Panc1 (cell line): ENCODE results near the gene USP43. TPM values are rescaled to one million over a fixed set of nuclear protein-coding genes. Genes with fewer than 3 reads are reported as not detected.

ENCODE experiments used
- ATAC-seq: fragments of 200-7000 bp; cut with Tn5 transposase; 2 replicates; pipeline ENCODE4 v1.9.1; 2020; ENCODE audit warnings: mild to moderate bottlenecking, moderate library complexity
- BruUV-seq: library from RNA; stranded (reverse); fragments of 400-500 nt; replicated peaks from 2 replicates; lab custom pipeline; 2021; lab: Mats Ljungman, UMichigan
- CTCF ChIA-PET: fragments of 300-600 bp; sonication (Branson Sonifier 250); formaldehyde crosslinking; loops from one replicate; lab custom pipeline; 2022; ENCODE audit warnings: antibody characterized with exemption; lab: Charles Lee
- POLR2A ChIA-PET: fragments of 300-600 bp; sonication (Branson Sonifier 250); formaldehyde crosslinking; loops from one replicate; lab custom pipeline; 2022; ENCODE audit warnings: antibody characterized with exemption; lab: Charles Lee
- DNase-seq: peaks from one replicate; pipeline ENCODE4 v3.0.0-alpha.2; 2010; ENCODE audit warnings: low read depth, low spot score
- H3K27ac ChIP-seq: 2 replicates; pipeline ENCODE4 v1.5.1; 2011; ENCODE audit warnings: mild to moderate bottlenecking, low read length, inconsistent platforms
- H3K27me3 ChIP-seq: fragments of 200-500 bp; sonication (Bioruptor generic); 2 replicates; pipeline ENCODE4 v1.6.0; 2014; ENCODE audit warnings: low read length, inconsistent platforms; ENCODE audit not compliant: control insufficient read depth, insufficient read depth
- H3K36me3 ChIP-seq: fragments of 200-500 bp; sonication (Bioruptor generic); 2 replicates; pipeline ENCODE4 v1.5.1; 2014; ENCODE audit warnings: inconsistent platforms, mild to moderate bottlenecking, low read length, moderate library complexity; ENCODE audit not compliant: control insufficient read depth, insufficient read depth
- H3K4me1 ChIP-seq: 2 replicates; pipeline ENCODE4 v1.5.1; 2011; ENCODE audit warnings: inconsistent platforms, mild to moderate bottlenecking, low read length, moderate library complexity; ENCODE audit not compliant: control insufficient read depth, insufficient read depth
- H3K4me3 ChIP-seq, 2 experiments: 2 replicates each; pipeline ENCODE4 v1.5.1; 2011 to 2012; ENCODE audit warnings: low read depth in 2 of 2, low read length in 2 of 2, mild to moderate bottlenecking in 2 of 2, inconsistent platforms in 1 of 2, moderate library complexity in 1 of 2
- H3K9me3 ChIP-seq: fragments of 200-500 bp; sonication (Bioruptor generic); 2 replicates; pipeline ENCODE4 v1.5.1; 2014; ENCODE audit warnings: low read depth, mild to moderate bottlenecking, inconsistent platforms, low read length, moderate library complexity; ENCODE audit not compliant: control insufficient read depth, insufficient read depth
- POLR2AphosphoS5 ChIP-seq: IDR thresholded peaks from 2 replicates; pipeline ENCODE4 v1.6.1; 2012; ENCODE audit warnings: mild to moderate bottlenecking, low read depth, low read length, moderate library complexity
- SIN3A ChIP-seq: IDR thresholded peaks from 2 replicates; pipeline ENCODE4 v1.6.1; 2012; ENCODE audit warnings: low read depth, mild to moderate bottlenecking, low read length, moderate library complexity, borderline replicate concordance; ENCODE audit not compliant: insufficient read depth
- TCF7L2 ChIP-seq: IDR thresholded peaks from 2 replicates; pipeline ENCODE4 v1.6.1; 2011; ENCODE audit warnings: mild to moderate bottlenecking, low read depth, low read length, inconsistent platforms
- in situ Hi-C: cut with HindIII; loops from 2 replicates; pipeline ENCODE4 v1.10.0; 2016; ENCODE audit warnings: low sequenced_read_pairs, low pct_unique_long_range_greater_than_20kb
- intact Hi-C: fragments of 100-400 bp; cut with micrococcal nuclease; formaldehyde crosslinking; loops from one replicate; pipeline ENCODE4 v1.10.0; 2022; ENCODE audit not compliant: unreplicated experiment
- total RNA-seq: library from RNA; stranded (reverse); gene quantifications from one replicate; pipeline ENCODE4 v1.2.1, GENCODE V29; 2021; ENCODE audit not compliant: unreplicated experiment
- TF ChIP-seq, protein P1 (sequence below): fragments of 450-650 bp; IDR thresholded peaks from 2 replicates; pipeline ENCODE4 v1.5.1; 2017; ENCODE audit warnings: mild to moderate bottlenecking
- TF ChIP-seq, protein P2 (sequence below), 2 experiments: IDR thresholded peaks; 2 replicates each; pipeline ENCODE4 v1.6.1; 2011 to 2012; ENCODE audit warnings: low read depth in 2 of 2, control low read depth in 1 of 2, low read length in 1 of 2, mild to moderate bottlenecking in 1 of 2, moderate library complexity in 1 of 2; ENCODE audit not compliant: insufficient read depth in 1 of 2

The USP43 gene
- total RNA-seq, 1 experiment from 2014 or later, result 7.3 TPM

- in situ Hi-C loops (no loop called here), intact Hi-C loops (loop anchor here (2.0 kb wide), 1 partner anchor 101 kb away; the partner anchor contains the start of gene CFAP52)
- POLR2A ChIA-PET, result no interaction called here
- no peak overlapping the region for H3K4me3 ChIP-seq
- CTCF ChIA-PET, result no interaction called here
- no peak overlapping the region for H3K27ac ChIP-seq
- H3K27me3 ChIP-seq, result no peaks in the 10 kb centered on the region
- peaks cover 9% of the 10 kb centered on the region; the same call in 1 of the 2 replicates for H3K9me3 ChIP-seq
- ATAC-seq (no peak), DNase-seq (no peak)
- H3K4me1 ChIP-seq, result no peaks in the 10 kb centered on the region
- TF ChIP-seq, protein P1, sequence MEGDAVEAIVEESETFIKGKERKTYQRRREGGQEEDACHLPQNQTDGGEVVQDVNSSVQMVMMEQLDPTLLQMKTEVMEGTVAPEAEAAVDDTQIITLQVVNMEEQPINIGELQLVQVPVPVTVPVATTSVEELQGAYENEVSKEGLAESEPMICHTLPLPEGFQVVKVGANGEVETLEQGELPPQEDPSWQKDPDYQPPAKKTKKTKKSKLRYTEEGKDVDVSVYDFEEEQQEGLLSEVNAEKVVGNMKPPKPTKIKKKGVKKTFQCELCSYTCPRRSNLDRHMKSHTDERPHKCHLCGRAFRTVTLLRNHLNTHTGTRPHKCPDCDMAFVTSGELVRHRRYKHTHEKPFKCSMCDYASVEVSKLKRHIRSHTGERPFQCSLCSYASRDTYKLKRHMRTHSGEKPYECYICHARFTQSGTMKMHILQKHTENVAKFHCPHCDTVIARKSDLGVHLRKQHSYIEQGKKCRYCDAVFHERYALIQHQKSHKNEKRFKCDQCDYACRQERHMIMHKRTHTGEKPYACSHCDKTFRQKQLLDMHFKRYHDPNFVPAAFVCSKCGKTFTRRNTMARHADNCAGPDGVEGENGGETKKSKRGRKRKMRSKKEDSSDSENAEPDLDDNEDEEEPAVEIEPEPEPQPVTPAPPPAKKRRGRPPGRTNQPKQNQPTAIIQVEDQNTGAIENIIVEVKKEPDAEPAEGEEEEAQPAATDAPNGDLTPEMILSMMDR, result no peak
- no peak for TF ChIP-seq POLR2AphosphoS5
- no TSS peak for BruUV-seq
- no peaks in the 10 kb centered on the region; the same call in 1 of the 2 replicates for H3K36me3 ChIP-seq
Measured at GRCh38 chr17:9677896-9678295, 32.6 kb downstream of the USP43 start.

DNA sequence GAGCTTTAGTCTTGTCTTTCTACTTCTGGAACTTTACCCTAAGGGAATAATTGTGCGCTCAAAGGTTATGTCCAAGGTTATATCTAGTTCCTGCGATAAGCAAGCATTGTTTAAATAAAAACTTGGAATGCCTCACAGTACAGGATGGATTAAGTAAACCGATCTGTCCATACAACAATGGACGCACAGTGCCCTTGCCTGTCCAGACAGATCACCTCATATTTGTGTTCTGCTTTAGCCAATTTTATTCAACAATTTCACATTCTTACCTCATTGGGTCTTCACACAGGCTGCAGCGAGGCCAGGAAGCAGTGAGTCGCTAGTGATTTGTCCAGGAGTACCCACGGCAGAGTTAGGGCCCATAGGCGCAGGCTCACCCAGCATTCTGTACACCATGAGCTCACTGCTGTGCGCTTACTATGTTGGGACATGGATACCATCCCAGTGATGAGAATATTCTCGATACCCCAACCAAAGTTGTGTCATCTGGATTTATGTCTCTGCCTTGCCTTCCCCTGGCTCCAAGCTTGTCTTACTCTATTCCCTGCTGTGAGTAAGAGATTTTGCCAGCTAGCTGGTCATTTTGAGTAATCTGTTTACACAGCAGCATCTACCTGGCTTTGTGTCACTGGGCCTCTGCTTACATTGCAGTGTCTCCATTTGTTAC lies 39.8 kb downstream of the USP43 start:
- CTCF ChIA-PET, result no interaction called here

More for the DNA sequence above, 39.8 kb downstream of the USP43 start:
- in situ Hi-C loops, result no loop called here
- Histone ChIP-seq H3K36me3 (no peaks in the 10 kb centered on the region; the same call in 1 of the 2 replicates), H3K4me3 (no peak overlapping the region), H3K9me3 (peaks cover 5% of the 10 kb centered on the region; the same call in 1 of the 2 replicates), H3K27me3 (no peaks in the 10 kb centered on the region), H3K4me1 (no peaks in the 10 kb centered on the region), H3K27ac (no peak overlapping the region)
- DNase-seq, result peak; percentile 61
- POLR2A ChIA-PET, result no interaction called here
- ATAC-seq, result peak; percentile 60; the same call in 1 of the 2 replicates
- TF ChIP-seq TCF7L2 (no peak), POLR2AphosphoS5 (no peak), SIN3A (no peak)
- TF ChIP-seq, protein P2, sequence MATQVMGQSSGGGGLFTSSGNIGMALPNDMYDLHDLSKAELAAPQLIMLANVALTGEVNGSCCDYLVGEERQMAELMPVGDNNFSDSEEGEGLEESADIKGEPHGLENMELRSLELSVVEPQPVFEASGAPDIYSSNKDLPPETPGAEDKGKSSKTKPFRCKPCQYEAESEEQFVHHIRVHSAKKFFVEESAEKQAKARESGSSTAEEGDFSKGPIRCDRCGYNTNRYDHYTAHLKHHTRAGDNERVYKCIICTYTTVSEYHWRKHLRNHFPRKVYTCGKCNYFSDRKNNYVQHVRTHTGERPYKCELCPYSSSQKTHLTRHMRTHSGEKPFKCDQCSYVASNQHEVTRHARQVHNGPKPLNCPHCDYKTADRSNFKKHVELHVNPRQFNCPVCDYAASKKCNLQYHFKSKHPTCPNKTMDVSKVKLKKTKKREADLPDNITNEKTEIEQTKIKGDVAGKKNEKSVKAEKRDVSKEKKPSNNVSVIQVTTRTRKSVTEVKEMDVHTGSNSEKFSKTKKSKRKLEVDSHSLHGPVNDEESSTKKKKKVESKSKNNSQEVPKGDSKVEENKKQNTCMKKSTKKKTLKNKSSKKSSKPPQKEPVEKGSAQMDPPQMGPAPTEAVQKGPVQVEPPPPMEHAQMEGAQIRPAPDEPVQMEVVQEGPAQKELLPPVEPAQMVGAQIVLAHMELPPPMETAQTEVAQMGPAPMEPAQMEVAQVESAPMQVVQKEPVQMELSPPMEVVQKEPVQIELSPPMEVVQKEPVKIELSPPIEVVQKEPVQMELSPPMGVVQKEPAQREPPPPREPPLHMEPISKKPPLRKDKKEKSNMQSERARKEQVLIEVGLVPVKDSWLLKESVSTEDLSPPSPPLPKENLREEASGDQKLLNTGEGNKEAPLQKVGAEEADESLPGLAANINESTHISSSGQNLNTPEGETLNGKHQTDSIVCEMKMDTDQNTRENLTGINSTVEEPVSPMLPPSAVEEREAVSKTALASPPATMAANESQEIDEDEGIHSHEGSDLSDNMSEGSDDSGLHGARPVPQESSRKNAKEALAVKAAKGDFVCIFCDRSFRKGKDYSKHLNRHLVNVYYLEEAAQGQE (IDR thresholded peaks at IDR 0.05; ENCODE audit: insufficient read depth in 1 of 2, low read depth in 2 of 2, low read length in 1 of 2), result no peak
- TF ChIP-seq, protein P1, result no peak
- intact Hi-C loops, result no loop called here
- BruUV-seq, result no TSS peak
